Measurements from ENCODE around the gene ACAP2.

- TF ChIP-seq CTCF (IDR thresholded peaks at IDR 0.05; ENCODE audit: poor library complexity) (no peak), EZH2 (IDR thresholded peaks at IDR 0.05; ENCODE audit: borderline replicate concordance) (no peak), EZH2phosphoT487 (IDR thresholded peaks at IDR 0.05; ENCODE audit: low read depth, severe bottlenecking, unreplicated experiment) (no peak)
These were observed 212.6 kb downstream of the ACAP2 start for GRCh38 chr3:195230244-195230643.

Measured in hepatocyte (in vitro differentiated cells).